Dermis blood vessel endothelial cell (primary cell): ENCODE results near the gene CSNK1D. TPM values are rescaled to one million over a fixed set of nuclear protein-coding genes. Genes with fewer than 3 reads are reported as not detected.
"Not testable (repeated sequence)": the region's sequence is repeated elsewhere in the genome, so short reads cannot be mapped to it uniquely, and the experiment has no call there.

Source experiments
- DNase-seq: peaks from one replicate; pipeline ENCODE4 v3.0.0; 2010
- total RNA-seq: library from RNA; depleted of rRNA; stranded (reverse); fragments of >200 nt; gene quantifications from 2 replicates; pipeline ENCODE4 v1.2.3, GENCODE V29; 2014

Gene CSNK1D
- total RNA-seq, 1 donor from 2014 or later, result 39.3 TPM

- no peak for DNase-seq
Measured at GRCh38 chr17:82272495-82273326, 789 bp downstream of the CSNK1D start.

GRCh38 chr17:82271401-82271800 lies 2.1 kb downstream of the CSNK1D start:
- DNase-seq, result no peak

GRCh38 chr17:82270651-82271050 lies 2.8 kb downstream of the CSNK1D start:
- DNase-seq, result no peak

- no peak for DNase-seq
Measured at GRCh38 chr17:82269882-82270500, 3.5 kb downstream of the CSNK1D start.

GRCh38 chr17:82269138-82269881 lies 4.2 kb downstream of the CSNK1D start:
- DNase-seq, result no peak

GRCh38 chr17:82267575-82268379 lies 5.7 kb downstream of the CSNK1D start:
- DNase-seq, result peak; percentile 93

- DNase-seq, result no peak
Measured at GRCh38 chr17:82266142-82266541, 7.4 kb downstream of the CSNK1D start.

- DNase-seq, result no peak
Measured at GRCh38 chr17:82263641-82264040, 9.9 kb downstream of the CSNK1D start.

- no peak for DNase-seq
Measured at GRCh38 chr17:82262344-82262743, 11.2 kb downstream of the CSNK1D start.

GRCh38 chr17:82259972-82260961 lies 13.2 kb downstream of the CSNK1D start:
- DNase-seq, result not testable (repeated sequence)

- no peak for DNase-seq
Measured at GRCh38 chr17:82258555-82258954, 14.9 kb downstream of the CSNK1D start.

GRCh38 chr17:82257473-82257872 lies 16.0 kb downstream of the CSNK1D start:
- peak; percentile 70 for DNase-seq

- no peak for DNase-seq
Measured at GRCh38 chr17:82256242-82256885, 17.1 kb downstream of the CSNK1D start.

- DNase-seq, result no peak
Measured at GRCh38 chr17:82255402-82255972, 18.0 kb downstream of the CSNK1D start.

- not testable (repeated sequence) for DNase-seq
Measured at GRCh38 chr17:82254746-82255145, 18.8 kb downstream of the CSNK1D start.

- not testable (repeated sequence) for DNase-seq
Measured at GRCh38 chr17:82254096-82254495, 19.4 kb downstream of the CSNK1D start.

GRCh38 chr17:82253179-82253544 lies 20.3 kb downstream of the CSNK1D start:
- DNase-seq, result no peak

GRCh38 chr17:82252511-82253178 lies 20.9 kb downstream of the CSNK1D start:
- no peak for DNase-seq

- DNase-seq, result no peak
Measured at GRCh38 chr17:82250868-82251500, 22.5 kb downstream of the CSNK1D start.
